ENCODE measurements around the gene CIC. TPM values are rescaled to one million over a fixed set of nuclear protein-coding genes. Genes with fewer than 3 reads are reported as not detected.
"Not testable (repeated sequence)": the region's sequence is repeated elsewhere in the genome, so short reads cannot be mapped to it uniquely, and the experiment has no call there.

Gene CIC
- total RNA-seq, 1 donor from 2014 or later = 31.4 TPM

- ATAC-seq = no peak
Measured at GRCh38 chr19:42335971-42336370, 66.9 kb downstream of the CIC start.

- ATAC-seq = not testable (repeated sequence)
Measured at GRCh38 chr19:42339126-42339860, 70.2 kb downstream of the CIC start.

- ATAC-seq = not testable (repeated sequence)
Measured at GRCh38 chr19:42339922-42340321, 70.9 kb downstream of the CIC start.

- no peak for ATAC-seq
Measured at GRCh38 chr19:42343344-42344110, 74.5 kb downstream of the CIC start.

GRCh38 chr19:42344336-42344893 lies 75.4 kb downstream of the CIC start:
- peak; percentile 22 for ATAC-seq

Other genes with a start within 250 kb of the CIC start
- gene GRIK5, start 199.0 kb upstream of the CIC start, total RNA-seq = 0.32 TPM
- gene ZNF574, start 193.1 kb upstream of the CIC start, total RNA-seq = 9.7 TPM
- 1.00 TPM for gene POU2F2, start 136.8 kb upstream of the CIC start, total RNA-seq
- gene DEDD2, start 51.6 kb upstream of the CIC start, total RNA-seq = 11.6 TPM
- gene ZNF526, start 48.9 kb upstream of the CIC start, total RNA-seq = 4.5 TPM
- gene GSK3A, start 26.6 kb upstream of the CIC start, total RNA-seq = 26.4 TPM
- gene ERF, start 14.1 kb upstream of the CIC start, total RNA-seq = 21.5 TPM
- 0.84 TPM for gene PRR19, start 32.9 kb downstream of the CIC start, total RNA-seq
- gene PAFAH1B3, start 33.4 kb downstream of the CIC start, total RNA-seq = 32.5 TPM
- gene TMEM145, start 44.1 kb downstream of the CIC start, total RNA-seq = 0.20 TPM
- 8.1 TPM for gene MEGF8, start 56.4 kb downstream of the CIC start, total RNA-seq
- 1,078 TPM for gene CNFN, start 121.0 kb downstream of the CIC start, total RNA-seq
- gene LIPE, start 158.1 kb downstream of the CIC start, total RNA-seq = 10.8 TPM
- 38.6 TPM for gene CXCL17, start 173.7 kb downstream of the CIC start, total RNA-seq

All from esophagus mucosa (tissue), 1 donor.